ENCODE results near the gene SCAP. TPM values are rescaled to one million over a fixed set of nuclear protein-coding genes. Genes with fewer than 3 reads are reported as not detected.
A peak's percentile ranks its signal among the peaks of the same experiment; 100 is the strongest.

Gene SCAP
- total RNA-seq, 1 donor from 2014 or later, result 67.4 TPM

- no peak for DNase-seq (ENCODE audit: low read depth)
- no peak for TF ChIP-seq CTCF (IDR thresholded peaks at IDR 0.05; ENCODE audit: insufficient read depth, low read length, poor library complexity, severe bottlenecking)
- no peaks in the 10 kb centered on the region for H3K36me3 ChIP-seq (ENCODE audit: control insufficient read depth, insufficient read depth, low read length)
- H3K27me3 ChIP-seq (ENCODE audit: control insufficient read depth, insufficient read depth, low read length), result no peaks in the 10 kb centered on the region
- no peak overlapping the region for H3K4me3 ChIP-seq (ENCODE audit: low read depth, low read length)
These were observed 90.7 kb downstream of the SCAP start for GRCh38 chr3:47385007-47385406.

GRCh38 chr3:47384425-47384824 lies 91.3 kb downstream of the SCAP start:
- no peak for DNase-seq (ENCODE audit: low read depth)
- no peak overlapping the region for H3K4me3 ChIP-seq (ENCODE audit: low read depth, low read length)
- H3K27me3 ChIP-seq (ENCODE audit: control insufficient read depth, insufficient read depth, low read length), result no peaks in the 10 kb centered on the region
- no peak for TF ChIP-seq CTCF (IDR thresholded peaks at IDR 0.05; ENCODE audit: insufficient read depth, low read length, poor library complexity, severe bottlenecking)
- H3K36me3 ChIP-seq (ENCODE audit: control insufficient read depth, insufficient read depth, low read length), result no peaks in the 10 kb centered on the region

- Histone ChIP-seq H3K27me3 (ENCODE audit: control insufficient read depth, insufficient read depth, low read length) (no peaks in the 10 kb centered on the region), H3K36me3 (ENCODE audit: control insufficient read depth, insufficient read depth, low read length) (no peaks in the 10 kb centered on the region), H3K4me3 (ENCODE audit: low read depth, low read length) (peak overlapping the region; percentile 89)
- peak; percentile 48 for DNase-seq (ENCODE audit: low read depth)
- TF ChIP-seq CTCF (IDR thresholded peaks at IDR 0.05; ENCODE audit: insufficient read depth, low read length, poor library complexity, severe bottlenecking), result no peak
These were observed 94.2 kb downstream of the SCAP start for GRCh38 chr3:47381317-47382157.

GRCh38 chr3:47380601-47381316 lies 95.0 kb downstream of the SCAP start, which contains the start of gene PTPN23:
TSS of gene PTPN23 (plus strand) at chr3:47381021. CDS start at chr3:47381097, 76 bp downstream.
- H3K27me3 ChIP-seq (ENCODE audit: control insufficient read depth, insufficient read depth, low read length), result no peaks in the 10 kb centered on the region
- H3K4me3 ChIP-seq (ENCODE audit: low read depth, low read length), result peak within 1 kb of the TSS; percentile 89
- TF ChIP-seq CTCF (IDR thresholded peaks at IDR 0.05; ENCODE audit: insufficient read depth, low read length, poor library complexity, severe bottlenecking), result no peak

GRCh38 chr3:47380026-47380600 lies 95.6 kb downstream of the SCAP start:
- Histone ChIP-seq H3K27me3 (ENCODE audit: control insufficient read depth, insufficient read depth, low read length) (no peaks in the 10 kb centered on the region), H3K4me3 (ENCODE audit: low read depth, low read length) (peak overlapping the region; percentile 89)

More at GRCh38 chr3:47380601-47381316, 95.0 kb downstream of the SCAP start, which contains the start of gene PTPN23:
- H3K36me3 ChIP-seq (ENCODE audit: control insufficient read depth, insufficient read depth, low read length), result no peaks in the 10 kb centered on the region
- DNase-seq (ENCODE audit: low read depth), result peak; percentile 95

More at GRCh38 chr3:47380026-47380600, 95.6 kb downstream of the SCAP start:
- no peaks in the 10 kb centered on the region for H3K36me3 ChIP-seq (ENCODE audit: control insufficient read depth, insufficient read depth, low read length)
- TF ChIP-seq CTCF (IDR thresholded peaks at IDR 0.05; ENCODE audit: insufficient read depth, low read length, poor library complexity, severe bottlenecking), result peak; percentile 1
- DNase-seq (ENCODE audit: low read depth), result no peak
